K562 (cell line): Measurements from ENCODE around the gene MBOAT2.

ENCODE experiments used
- ESRRB ChIP-seq: fragments of 250-450 bp; sonication (Bioruptor Pico); IDR thresholded peaks from 2 replicates; pipeline ENCODE4 v1.5.0; 2020; ENCODE audit warnings: mild to moderate bottlenecking, moderate library complexity, borderline replicate concordance
- GABPA ChIP-seq: fragments of 200-800 bp; sonication (Bioruptor generic); conservative IDR thresholded peaks from 2 replicates; pipeline ENCODE4 v1.6.1; 2016; ENCODE audit warnings: low read depth, missing genetic modification characterization, missing compliant biosample characterization
- GATA2 ChIP-seq: sonication (generic); formaldehyde crosslinking; IDR thresholded peaks from 2 replicates; pipeline ENCODE4 v1.4.0; 2020; ENCODE audit warnings: mild to moderate bottlenecking, missing genetic modification reagents
- HDAC1 ChIP-seq, 2 experiments: fragments of 450-650 bp; IDR thresholded peaks; 2 replicates each; pipeline ENCODE4 v1.6.1; 2016 to 2017; ENCODE audit warnings: inconsistent platforms in 1 of 2, mild to moderate bottlenecking in 1 of 2, moderate library complexity in 1 of 2
- PPARD ChIP-seq: fragments of 250-450 bp; sonication (Bioruptor Pico); IDR thresholded peaks from 2 replicates; pipeline ENCODE4 v1.8.0; 2022; ENCODE audit warnings: inconsistent platforms, mild to moderate bottlenecking, moderate library complexity
- PURB ChIP-seq: sonication (generic); formaldehyde crosslinking; IDR thresholded peaks from 2 replicates; pipeline ENCODE4 v1.9.0; 2021; ENCODE audit warnings: low read depth, mild to moderate bottlenecking, missing genetic modification reagents
- RBM22 ChIP-seq: fragments of 200-400 bp; formaldehyde crosslinking; IDR thresholded peaks from 2 replicates; pipeline ENCODE4 v1.6.1; 2018; ENCODE audit warnings: low read length, low read depth; ENCODE audit not compliant: poor library complexity, severe bottlenecking
- SP2 ChIP-seq: IDR thresholded peaks from 2 replicates; pipeline ENCODE4 v1.6.1; 2011; ENCODE audit warnings: mild to moderate bottlenecking, low read depth, low read length, moderate library complexity; ENCODE audit not compliant: poor library complexity, severe bottlenecking; ENCODE audit errors: extremely low read depth
- XRCC5 ChIP-seq: fragments of 200-400 bp; formaldehyde crosslinking; IDR thresholded peaks from 2 replicates; pipeline ENCODE4 v1.6.1; 2017; ENCODE audit warnings: low read depth, mild to moderate bottlenecking, low read length
- ZBTB40 ChIP-seq, 2 experiments: fragments of 450-650 bp in 1 of 2; sonication (generic) in 1 of 2; formaldehyde crosslinking in 1 of 2; IDR thresholded peaks; 2 replicates each; pipeline versions ENCODE4 v1.7.1 to v1.9.0; 2016 to 2022; ENCODE audit warnings: inconsistent platforms in 1 of 2, mild to moderate bottlenecking in 1 of 2, missing genetic modification reagents in 1 of 2
- ZFP1 ChIP-seq: fragments of 450-650 bp; formaldehyde crosslinking; IDR thresholded peaks from 2 replicates; pipeline ENCODE4 v1.4.0; 2020; ENCODE audit warnings: mild to moderate bottlenecking, mixed read lengths
- ZNF239 ChIP-seq: fragments of 250-450 bp; sonication (Bioruptor Pico); IDR thresholded peaks from 2 replicates; pipeline ENCODE4 v1.4.0; 2020; ENCODE audit warnings: mild to moderate bottlenecking
- TF ChIP-seq, protein P1 (sequence below): sonication (generic); formaldehyde crosslinking; IDR thresholded peaks from 2 replicates; pipeline ENCODE4 v1.8.0; 2022; ENCODE audit warnings: mild to moderate bottlenecking, missing genetic modification reagents, borderline replicate concordance
- TF ChIP-seq, protein P2 (sequence below), 3 experiments: IDR thresholded peaks in 2 of 3; conservative IDR thresholded peaks in 1 of 3; 2 replicates each; pipeline ENCODE4 v1.5.1; 2011 to 2012; ENCODE audit warnings: low read length in 3 of 3, mild to moderate bottlenecking in 3 of 3, control low read depth in 2 of 3, improper control_type of control experiment in 1 of 3, inconsistent platforms in 1 of 3, low read depth in 1 of 3, mixed read lengths in 1 of 3, moderate library complexity in 1 of 3; ENCODE audit not compliant: insufficient read depth in 2 of 3

- TF ChIP-seq XRCC5 (no peak), PPARD (no peak), GATA2 (CRISPR knock-in tag) (no peak), ZFP1 (CRISPR knock-in tag) (no peak), PURB (CRISPR knock-in tag) (no peak), SP2 (no peak), GABPA (no peak), ZBTB40 (IDR thresholded peaks at IDR 0.05) (no peak), ZBTB40 (CRISPR knock-in tag; IDR thresholded peaks at IDR 0.05) (no peak), ESRRB (CRISPR knock-in tag) (no peak), ZNF239 (CRISPR knock-in tag) (no peak), HDAC1 (IDR thresholded peaks at IDR 0.05) (no peak), RBM22 (no peak)
- TF ChIP-seq, protein P1, sequence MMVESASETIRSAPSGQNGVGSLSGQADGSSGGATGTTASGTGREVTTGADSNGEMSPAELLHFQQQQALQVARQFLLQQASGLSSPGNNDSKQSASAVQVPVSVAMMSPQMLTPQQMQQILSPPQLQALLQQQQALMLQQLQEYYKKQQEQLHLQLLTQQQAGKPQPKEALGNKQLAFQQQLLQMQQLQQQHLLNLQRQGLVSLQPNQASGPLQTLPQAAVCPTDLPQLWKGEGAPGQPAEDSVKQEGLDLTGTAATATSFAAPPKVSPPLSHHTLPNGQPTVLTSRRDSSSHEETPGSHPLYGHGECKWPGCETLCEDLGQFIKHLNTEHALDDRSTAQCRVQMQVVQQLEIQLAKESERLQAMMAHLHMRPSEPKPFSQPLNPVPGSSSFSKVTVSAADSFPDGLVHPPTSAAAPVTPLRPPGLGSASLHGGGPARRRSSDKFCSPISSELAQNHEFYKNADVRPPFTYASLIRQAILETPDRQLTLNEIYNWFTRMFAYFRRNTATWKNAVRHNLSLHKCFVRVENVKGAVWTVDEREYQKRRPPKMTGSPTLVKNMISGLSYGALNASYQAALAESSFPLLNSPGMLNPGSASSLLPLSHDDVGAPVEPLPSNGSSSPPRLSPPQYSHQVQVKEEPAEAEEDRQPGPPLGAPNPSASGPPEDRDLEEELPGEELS (CRISPR knock-in tag) = no peak
- TF ChIP-seq, protein P2, sequence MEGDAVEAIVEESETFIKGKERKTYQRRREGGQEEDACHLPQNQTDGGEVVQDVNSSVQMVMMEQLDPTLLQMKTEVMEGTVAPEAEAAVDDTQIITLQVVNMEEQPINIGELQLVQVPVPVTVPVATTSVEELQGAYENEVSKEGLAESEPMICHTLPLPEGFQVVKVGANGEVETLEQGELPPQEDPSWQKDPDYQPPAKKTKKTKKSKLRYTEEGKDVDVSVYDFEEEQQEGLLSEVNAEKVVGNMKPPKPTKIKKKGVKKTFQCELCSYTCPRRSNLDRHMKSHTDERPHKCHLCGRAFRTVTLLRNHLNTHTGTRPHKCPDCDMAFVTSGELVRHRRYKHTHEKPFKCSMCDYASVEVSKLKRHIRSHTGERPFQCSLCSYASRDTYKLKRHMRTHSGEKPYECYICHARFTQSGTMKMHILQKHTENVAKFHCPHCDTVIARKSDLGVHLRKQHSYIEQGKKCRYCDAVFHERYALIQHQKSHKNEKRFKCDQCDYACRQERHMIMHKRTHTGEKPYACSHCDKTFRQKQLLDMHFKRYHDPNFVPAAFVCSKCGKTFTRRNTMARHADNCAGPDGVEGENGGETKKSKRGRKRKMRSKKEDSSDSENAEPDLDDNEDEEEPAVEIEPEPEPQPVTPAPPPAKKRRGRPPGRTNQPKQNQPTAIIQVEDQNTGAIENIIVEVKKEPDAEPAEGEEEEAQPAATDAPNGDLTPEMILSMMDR (IDR thresholded peaks at IDR 0.05 in 2 of 3, conservative IDR thresholded peaks at IDR 0.05 in 1 of 3; ENCODE audit: insufficient read depth in 2 of 3, low read depth in 1 of 3, low read length in 3 of 3) = no peak
Observed at GRCh38 chr2:8877894-8878293, 125.6 kb downstream of the MBOAT2 start.
